ENCODE measurements around the gene INPP5D.
"Not testable (repeated sequence)": the region's sequence is repeated elsewhere in the genome, so short reads cannot be mapped to it uniquely, and the experiment has no call there.

INPP5D gene

DNA sequence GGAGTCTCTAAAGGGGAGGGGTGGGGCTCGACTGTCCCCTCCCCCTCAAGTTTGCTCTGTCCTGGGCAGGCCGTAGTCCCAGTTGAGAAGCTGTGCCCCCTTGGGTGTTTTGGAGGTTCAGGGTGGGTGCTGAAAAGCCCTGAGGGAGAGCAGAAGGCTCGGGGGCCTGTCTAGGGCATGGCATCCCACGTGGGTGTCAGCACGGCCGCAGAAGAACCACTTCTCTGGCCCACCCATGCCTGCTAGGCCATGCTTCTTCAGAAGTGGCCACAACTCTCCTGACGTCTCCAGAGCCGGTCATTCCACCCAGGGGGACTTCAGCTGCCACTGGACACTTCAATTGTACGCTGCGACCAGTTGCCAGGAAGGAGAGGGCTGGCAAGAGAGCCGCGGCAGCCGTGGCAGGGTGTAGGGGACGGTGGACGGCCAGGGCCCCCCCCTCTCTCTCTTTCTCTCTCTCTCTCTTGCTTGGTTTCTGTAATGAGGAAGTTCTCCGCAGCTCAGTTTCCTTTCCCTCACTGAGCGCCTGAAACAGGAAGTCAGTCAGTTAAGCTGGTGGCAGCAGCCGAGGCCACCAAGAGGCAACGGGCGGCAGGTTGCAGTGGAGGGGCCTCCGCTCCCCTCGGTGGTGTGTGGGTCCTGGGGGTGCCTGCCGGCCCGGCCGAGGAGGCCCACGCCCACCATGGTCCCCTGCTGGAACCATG, at the start of gene INPP5D:
INPP5D (plus strand) TSS at position 546 of the 704 bp plus-strand sequence; CDS start at position 683, 137 bp downstream.
- no peak for DNase-seq (ENCODE audit: low read depth, low spot score)

DNA sequence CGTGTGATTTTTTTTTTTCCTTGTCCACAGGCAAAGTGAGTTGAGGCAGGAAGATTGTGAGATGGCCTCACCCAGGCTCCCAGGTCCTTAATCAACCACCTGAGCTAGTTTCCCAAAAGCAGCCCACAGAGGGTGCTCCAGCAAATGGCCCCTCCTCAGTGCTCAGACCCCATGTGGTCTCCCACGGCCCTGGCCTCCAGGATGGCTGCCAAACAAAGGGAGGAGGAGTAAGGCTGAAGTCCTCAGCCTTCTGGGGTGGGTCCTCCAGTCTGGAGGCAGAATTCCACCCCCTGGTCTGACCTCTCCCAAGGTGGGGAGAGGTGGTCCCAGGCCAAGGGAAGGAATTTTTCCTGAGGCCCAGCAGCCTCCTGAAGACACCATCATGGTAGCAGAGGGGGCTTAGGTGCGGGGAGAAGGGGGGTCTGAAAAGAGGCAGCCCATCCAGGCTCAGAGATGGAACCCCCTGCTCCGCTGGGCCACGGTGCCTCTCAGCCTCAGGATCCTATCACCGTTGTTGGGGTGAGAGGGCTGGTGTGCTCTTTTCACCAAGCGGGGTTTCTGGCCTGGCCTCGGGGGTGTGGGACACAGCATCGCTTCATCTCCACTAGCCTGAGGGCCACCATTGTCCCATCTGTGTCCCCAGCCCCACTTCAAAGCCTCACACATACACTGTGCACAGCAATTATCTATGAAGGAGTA, 49.4 kb upstream of the INPP5D start:
- no peak for DNase-seq (ENCODE audit: low read depth, low spot score)

- DNase-seq (ENCODE audit: low read depth, low spot score): no peak
These were observed 48.9 kb upstream of the INPP5D start for GRCh38 chr2:233011268-233011650.

- no peak for DNase-seq (ENCODE audit: low read depth, low spot score)
These were observed 48.4 kb upstream of the INPP5D start for GRCh38 chr2:233011702-233012131.

DNA sequence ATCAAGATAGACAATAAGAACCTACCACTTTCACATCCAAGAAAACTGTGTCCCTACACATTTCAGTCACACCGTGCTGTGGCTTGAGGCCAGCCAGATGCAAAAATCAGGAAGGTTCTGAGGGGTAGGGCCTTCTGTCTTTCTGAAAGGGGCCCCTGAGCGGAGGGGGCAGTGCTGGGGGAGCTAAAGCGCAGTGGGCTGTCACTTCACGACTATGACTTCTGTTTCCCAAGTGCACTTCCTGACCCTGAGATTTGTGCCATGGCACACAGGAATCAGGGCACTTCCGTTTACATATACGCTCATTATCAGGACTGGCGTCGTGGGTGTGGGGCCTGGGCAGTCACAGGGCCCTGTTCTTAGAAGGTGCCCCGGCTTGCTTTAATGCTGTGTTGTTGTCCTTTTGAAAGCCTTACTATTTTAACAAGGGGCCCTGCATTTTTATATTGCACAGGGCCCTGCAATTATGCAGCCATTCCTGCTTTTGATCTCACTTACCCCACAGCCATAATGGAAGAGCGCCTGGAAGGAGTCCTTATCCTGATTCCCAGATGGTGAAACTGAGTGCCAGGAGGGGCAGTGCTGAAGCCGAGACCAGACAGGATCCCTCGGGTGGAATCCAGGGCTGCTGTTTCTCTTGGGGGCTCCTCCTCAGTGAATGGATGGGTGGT, 47.7 kb upstream of the INPP5D start:
- DNase-seq (ENCODE audit: low read depth, low spot score): no peak

DNA sequence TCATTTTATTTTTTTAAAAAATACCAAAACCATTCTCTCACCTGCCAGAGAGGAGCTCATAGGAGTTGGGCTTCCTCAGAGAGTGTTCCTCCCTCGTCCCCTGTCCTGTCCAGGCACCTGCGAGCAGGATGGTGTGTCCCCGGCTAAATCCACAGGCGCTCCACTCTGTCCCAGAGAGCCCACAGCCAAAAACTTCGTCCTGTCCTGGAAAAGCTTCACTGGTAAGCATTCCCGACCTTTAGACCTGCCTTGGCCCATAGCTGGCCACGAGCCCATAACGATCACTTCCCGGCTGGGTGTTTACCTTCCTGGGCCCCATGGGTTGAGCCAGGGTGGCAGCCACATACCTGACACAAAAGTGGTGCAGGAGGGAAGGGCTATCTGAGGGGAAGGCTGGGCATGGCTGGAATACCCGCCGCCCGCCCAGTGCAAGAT, 47.1 kb upstream of the INPP5D start, which contains the start of gene NGEF:
NGEF (minus strand) TSS at position 230 of the 435 bp plus-strand sequence. CDS start 38,366 bp downstream, outside the sequence.
- no peak for DNase-seq (ENCODE audit: low read depth, low spot score)

- no peak for DNase-seq (ENCODE audit: low read depth, low spot score)
These were observed 46.5 kb upstream of the INPP5D start for GRCh38 chr2:233013650-233014049.

GRCh38 chr2:233015019-233015645, 45.0 kb upstream of the INPP5D start:
- DNase-seq (ENCODE audit: low read depth, low spot score): no peak

DNA sequence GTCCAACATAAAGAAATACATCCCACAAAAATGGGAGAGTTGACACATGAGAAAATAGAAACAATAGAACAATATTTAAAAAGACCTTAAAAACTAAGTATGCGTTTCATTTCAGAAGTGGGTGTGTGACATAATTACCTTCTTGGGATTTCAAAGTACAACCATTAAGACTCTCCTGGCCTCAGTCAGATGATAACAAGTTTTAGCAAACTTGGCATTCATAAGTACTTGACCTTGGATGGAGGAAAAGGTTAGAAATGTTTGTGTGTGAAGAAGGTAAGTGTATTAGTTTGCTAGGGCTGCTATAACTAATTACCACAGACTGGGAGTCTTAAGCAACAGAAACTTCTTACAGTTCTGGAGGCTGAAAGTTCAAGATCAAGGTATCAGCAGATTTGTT, 42.2 kb upstream of the INPP5D start:
- DNase-seq (ENCODE audit: low read depth, low spot score): no peak

DNA sequence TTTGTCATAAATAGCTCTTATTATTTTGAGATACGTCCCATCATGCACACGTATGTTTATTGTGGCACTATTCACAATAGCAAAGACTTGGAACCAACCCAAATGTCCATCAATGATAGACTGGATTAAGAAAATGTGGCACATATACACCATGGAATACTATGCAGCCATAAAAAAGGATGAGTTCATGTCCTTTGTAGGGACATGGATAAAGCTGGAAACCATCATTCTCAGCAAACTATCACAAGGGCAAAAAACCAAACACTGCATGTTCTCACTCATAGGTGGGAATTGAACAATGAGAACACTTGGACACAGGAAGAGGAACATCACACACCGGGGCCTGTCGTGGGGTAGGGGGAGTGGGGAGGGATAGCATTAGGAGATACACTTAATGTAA, 40.5 kb upstream of the INPP5D start:
- DNase-seq (ENCODE audit: low read depth, low spot score): not testable (repeated sequence)

GRCh38 chr2:233020454-233020853, 39.7 kb upstream of the INPP5D start:
- DNase-seq (ENCODE audit: low read depth, low spot score): no peak

GRCh38 chr2:233021771-233022170, 38.4 kb upstream of the INPP5D start:
- peak; percentile 26 for DNase-seq (ENCODE audit: low read depth, low spot score)

DNA sequence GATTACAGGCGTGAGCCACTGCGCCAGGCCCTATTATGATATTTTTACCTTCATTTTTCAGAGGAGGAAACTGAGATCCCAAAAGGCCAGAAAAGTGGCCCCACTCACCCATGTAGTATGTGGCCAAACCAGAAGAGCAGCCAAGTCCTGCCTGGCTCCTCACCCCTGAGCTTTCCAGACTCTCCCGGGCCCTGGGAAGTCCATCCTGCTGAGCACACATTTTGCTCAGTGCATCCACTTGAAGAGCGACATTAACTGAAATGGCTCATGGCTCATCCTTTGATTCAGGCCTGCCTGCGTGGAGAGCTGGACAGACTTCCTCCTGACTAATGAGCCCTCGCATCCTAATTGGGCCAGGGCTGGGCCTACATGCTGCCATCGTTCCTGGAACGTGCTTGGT, 37.6 kb upstream of the INPP5D start:
- no peak for DNase-seq (ENCODE audit: low read depth, low spot score)

DNA sequence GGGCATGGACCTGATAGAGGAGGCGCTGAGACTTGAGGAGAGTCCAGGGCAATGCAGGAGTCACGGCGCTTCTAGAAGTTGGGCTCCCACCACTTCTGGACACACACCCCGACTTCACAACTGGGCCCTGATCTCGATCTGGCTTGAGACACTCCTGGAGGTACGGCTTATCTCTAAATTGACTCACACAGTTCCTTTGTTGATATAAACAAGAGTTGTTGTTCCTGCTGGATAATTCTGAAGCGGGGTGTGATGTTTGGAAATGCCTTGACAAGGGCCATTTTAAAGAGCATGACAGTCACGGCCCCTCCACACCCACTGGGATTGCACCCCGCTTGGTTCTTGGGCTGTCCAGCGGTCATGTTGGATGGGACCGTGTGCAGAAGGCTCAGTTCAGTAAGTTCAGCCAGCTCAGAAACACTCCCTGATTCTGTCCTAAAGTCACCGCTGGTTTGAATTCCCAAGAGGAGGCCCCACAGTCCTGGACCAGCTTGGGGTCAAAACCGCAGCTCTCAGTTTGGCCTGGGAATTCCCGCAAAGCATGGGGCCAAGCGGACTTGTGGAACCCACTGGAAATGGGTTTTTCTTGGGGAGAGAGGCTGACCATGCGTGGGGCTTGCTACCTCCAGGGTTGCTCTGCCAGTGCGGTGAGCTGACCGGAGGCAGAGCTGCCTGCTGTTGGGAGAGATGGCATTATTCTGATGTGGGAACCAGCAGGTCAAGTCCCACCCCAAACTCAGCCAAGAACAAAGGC, 37.0 kb upstream of the INPP5D start:
- DNase-seq (ENCODE audit: low read depth, low spot score): no peak

- no peak for DNase-seq (ENCODE audit: low read depth, low spot score)
These were observed 36.3 kb upstream of the INPP5D start for GRCh38 chr2:233023761-233024410.

GRCh38 chr2:233025706-233026105, 34.4 kb upstream of the INPP5D start:
- peak; percentile 53 for DNase-seq (ENCODE audit: low read depth, low spot score)

GRCh38 chr2:233026198-233026813, 33.8 kb upstream of the INPP5D start:
- DNase-seq (ENCODE audit: low read depth, low spot score): peak; percentile 91

DNA sequence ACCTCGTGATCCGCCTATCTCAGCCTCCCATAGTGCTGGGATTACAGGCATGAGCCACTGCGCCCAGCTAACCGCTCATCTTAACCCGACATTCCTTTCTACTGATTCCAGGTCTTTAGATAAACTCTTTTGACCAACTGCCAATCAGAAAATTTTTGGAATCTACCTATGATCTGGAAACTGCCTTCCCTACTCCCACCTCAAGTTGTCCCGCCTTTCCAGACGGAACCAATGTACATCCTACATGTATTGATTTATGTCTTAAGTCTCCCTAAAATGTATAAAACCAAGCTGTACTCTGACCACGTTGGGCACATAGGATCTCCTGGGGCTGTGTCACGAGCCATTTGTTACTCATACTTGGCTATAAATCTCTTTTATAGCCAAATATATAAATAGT, 30.8 kb upstream of the INPP5D start:
- no peak for DNase-seq (ENCODE audit: low read depth, low spot score)

DNA sequence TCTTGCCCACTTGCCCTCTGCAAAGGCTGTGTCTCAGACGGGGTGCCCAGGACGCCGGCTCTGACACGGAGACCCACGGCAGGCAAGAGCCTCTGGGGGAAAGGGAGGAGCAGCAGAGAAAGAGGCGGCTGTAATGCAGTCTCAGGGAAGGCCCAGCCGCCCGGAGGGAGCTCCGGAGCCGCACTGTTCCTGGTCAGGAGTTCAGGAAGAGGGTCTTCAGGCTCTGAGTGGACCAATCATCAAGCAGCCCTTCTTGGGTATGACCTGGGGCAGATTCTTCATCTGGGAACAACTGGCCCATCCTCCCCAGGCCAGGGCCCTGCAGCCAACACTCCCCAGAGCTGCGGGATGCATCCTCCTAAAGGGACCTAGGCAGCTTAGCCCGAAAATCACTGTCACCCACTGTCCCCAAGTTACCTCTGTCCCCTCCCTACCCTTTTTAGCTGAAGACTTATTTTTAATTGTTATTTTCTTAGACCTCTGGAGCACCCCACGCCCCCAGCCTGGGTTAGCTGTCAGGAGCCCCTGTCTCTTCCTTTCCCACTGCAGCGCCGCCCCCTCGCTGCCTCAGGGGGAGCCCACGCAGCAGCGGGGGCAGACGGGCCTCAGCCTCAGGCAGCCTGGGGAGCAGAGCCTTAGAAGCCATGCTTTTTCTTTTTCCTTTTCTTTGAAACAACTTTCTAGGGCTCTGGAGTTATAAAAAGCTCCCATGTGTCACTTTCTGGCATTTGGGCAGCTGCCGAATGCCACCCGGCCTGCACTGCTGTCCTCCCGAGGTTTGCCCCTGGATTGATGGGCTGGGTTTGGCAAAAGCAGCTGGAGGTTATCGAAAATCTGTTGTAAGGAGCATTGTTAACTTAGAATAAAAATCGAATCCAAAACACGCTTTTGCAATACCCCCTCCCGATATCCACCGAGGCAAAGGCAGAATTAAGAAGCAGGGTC, 28.3 kb upstream of the INPP5D start:
- DNase-seq (ENCODE audit: low read depth, low spot score): no peak

All from astrocyte of the hippocampus (primary cell).